GM12878 (cell line): ENCODE results near the gene FADD. TPM values are rescaled to one million over a fixed set of nuclear protein-coding genes. Genes with fewer than 3 reads are reported as not detected.

Source experiments
- ATAC-seq: fragments of 200-7000 bp; cut with Tn5 transposase; 3 replicates; pipeline ENCODE4 v1.9.1; 2020; ENCODE audit warnings: mild to moderate bottlenecking, moderate library complexity
- BruUV-seq: library from RNA; stranded (reverse); fragments of 400-500 nt; replicated peaks from 2 replicates; lab custom pipeline; 2021; lab: Mats Ljungman, UMichigan
- CTCF ChIA-PET: fragments of 300-600 bp; sonication (Branson Sonifier 250); formaldehyde crosslinking; extraction: SDS; loops from one replicate; lab custom pipeline; 2021; ENCODE audit warnings: inconsistent platforms; lab: Yijun Ruan, JAX
- POLR2A ChIA-PET: fragments of 350-600 bp; formaldehyde crosslinking; extraction: SDS; loops from one replicate; lab custom pipeline; 2021; ENCODE audit warnings: inconsistent platforms; lab: Charles Lee
- RAD21 ChIA-PET: fragments of 300-600 bp; sonication (Branson Sonifier 250); formaldehyde crosslinking; loops from one replicate; lab custom pipeline; 2023; ENCODE audit warnings: antibody characterized with exemption; ENCODE audit not compliant: unreplicated experiment; lab: Charles Lee
- SMC1A ChIA-PET: fragments of 300-600 bp; sonication (Branson Sonifier 250); formaldehyde crosslinking; loops from one replicate; lab custom pipeline; 2023; ENCODE audit not compliant: unreplicated experiment, uncharacterized antibody; lab: Charles Lee
- DNase-seq: peaks from one replicate; pipeline ENCODE4 v3.0.0-alpha.2; 2011; ENCODE audit warnings: low read depth, low spot score
- FAIRE-seq: peaks from 3 replicates; lab custom pipeline; 2011; peaks lifted over from hg19 to GRCh38; lab: Jason Lieb, UNC
- H2AFZ ChIP-seq: 2 replicates; pipeline ENCODE4 v1.6.0; 2011; ENCODE audit warnings: low read depth, low read length, control low read depth; ENCODE audit not compliant: control insufficient read depth
- H3K27ac ChIP-seq: 2 replicates; pipeline ENCODE4 v1.5.1; 2011; ENCODE audit warnings: control low read depth; ENCODE audit not compliant: control insufficient read depth, insufficient read depth
- H3K27me3 ChIP-seq, 2 experiments: replicated peaks in 1 of 2; 2 replicates each; pipeline versions ENCODE4 v1.6.0 to v1.6.1; 2011; ENCODE audit warnings: low read length in 1 of 2; ENCODE audit not compliant: control insufficient read depth in 2 of 2, insufficient read depth in 2 of 2
- H3K36me3 ChIP-seq, 2 experiments: 2 replicates each; pipeline ENCODE4 v1.5.1; 2011; ENCODE audit warnings: low read length in 1 of 2; ENCODE audit not compliant: control insufficient read depth in 2 of 2, insufficient read depth in 2 of 2
- H3K4me1 ChIP-seq: 2 replicates; pipeline ENCODE4 v1.6.1; 2011; ENCODE audit warnings: mild to moderate bottlenecking, low read length, moderate library complexity, mixed read lengths; ENCODE audit not compliant: control insufficient read depth, insufficient read depth
- H3K4me2 ChIP-seq: 2 replicates; pipeline ENCODE4 v1.6.0; 2011; ENCODE audit warnings: control low read depth; ENCODE audit not compliant: control insufficient read depth, insufficient read depth
- H3K4me3 ChIP-seq: fragments of 200-600 bp; sonication (generic); 2 replicates; pipeline ENCODE4 v1.5.1; 2016
- H3K79me2 ChIP-seq: 2 replicates; pipeline ENCODE4 v1.6.0; 2011; ENCODE audit warnings: low read length; ENCODE audit not compliant: control insufficient read depth, insufficient read depth
- H3K9ac ChIP-seq: 2 replicates; pipeline ENCODE4 v1.8.0; 2011; ENCODE audit warnings: low read length, control low read depth, mixed read lengths; ENCODE audit not compliant: control insufficient read depth, insufficient read depth
- H3K9me3 ChIP-seq: replicated peaks from 3 replicates; pipeline ENCODE4 v1.5.1; 2011; ENCODE audit warnings: mild to moderate bottlenecking, low read length; ENCODE audit not compliant: control insufficient read depth, insufficient read depth
- H4K20me1 ChIP-seq: 2 replicates; pipeline ENCODE4 v1.6.0; 2011; ENCODE audit not compliant: control insufficient read depth, insufficient read depth
- ATF3 ChIP-seq: IDR thresholded peaks from 2 replicates; pipeline ENCODE4 v1.6.1; 2011; ENCODE audit warnings: low read depth, mild to moderate bottlenecking, low read length, moderate library complexity, borderline replicate concordance; ENCODE audit errors: extremely low read depth
- CHD4 ChIP-seq: fragments of 200-600 bp; sonication (generic); IDR thresholded peaks from 2 replicates; pipeline ENCODE4 v1.6.1; 2016; ENCODE audit warnings: mild to moderate bottlenecking
- CREB1 ChIP-seq: IDR thresholded peaks from 2 replicates; pipeline ENCODE4 v1.6.1; 2012; ENCODE audit warnings: low read depth, mild to moderate bottlenecking, inconsistent platforms
- CREM ChIP-seq: IDR thresholded peaks from 2 replicates; pipeline ENCODE4 v1.6.1; 2014; ENCODE audit warnings: antibody characterized with exemption, low read depth
- IRF4 ChIP-seq: IDR thresholded peaks from 2 replicates; pipeline ENCODE4 v1.6.1; 2011; ENCODE audit warnings: low read depth, low read length
- KLF5 ChIP-seq: fragments of 450-650 bp; IDR thresholded peaks from 2 replicates; pipeline ENCODE4 v1.6.1; 2014; ENCODE audit warnings: mild to moderate bottlenecking; ENCODE audit not compliant: partially characterized antibody
- MEF2B ChIP-seq: fragments of 450-650 bp; IDR thresholded peaks from 2 replicates; pipeline ENCODE4 v1.6.1; 2018; ENCODE audit warnings: mild to moderate bottlenecking, moderate library complexity; ENCODE audit not compliant: partially characterized antibody, poor library complexity, severe bottlenecking
- MTA3 ChIP-seq: IDR thresholded peaks from 2 replicates; pipeline ENCODE4 v1.6.1; 2012; ENCODE audit warnings: low read length, inconsistent platforms, borderline replicate concordance
- MXI1 ChIP-seq: fragments of 150-350 bp; IDR thresholded peaks from 2 replicates; pipeline ENCODE4 v1.6.1; 2011; ENCODE audit warnings: low read depth, mild to moderate bottlenecking, inconsistent platforms, low read length, improper control_type of control experiment
- PML ChIP-seq: IDR thresholded peaks from 2 replicates; pipeline ENCODE4 v1.6.1; 2012; ENCODE audit warnings: low read length, inconsistent platforms
- SIN3A ChIP-seq: IDR thresholded peaks from 2 replicates; pipeline ENCODE4 v1.6.1; 2012; ENCODE audit warnings: low read depth, low read length, improper control_type of control experiment
- STAT1 ChIP-seq: fragments of 450-650 bp; conservative IDR thresholded peaks from 2 replicates; pipeline ENCODE4 v1.6.1; 2014; ENCODE audit warnings: antibody characterized with exemption, mild to moderate bottlenecking
- STAT3 ChIP-seq: IDR thresholded peaks from 2 replicates; pipeline ENCODE4 v1.6.1; 2011; ENCODE audit warnings: low read depth, low read length, improper control_type of control experiment
- ZNF592 ChIP-seq: fragments of 450-650 bp; IDR thresholded peaks from 2 replicates; pipeline ENCODE4 v1.6.1; 2017; ENCODE audit warnings: mild to moderate bottlenecking, moderate library complexity
- ZSCAN29 ChIP-seq: fragments of 450-650 bp; IDR thresholded peaks from 2 replicates; pipeline ENCODE4 v1.6.1; 2017; ENCODE audit warnings: mild to moderate bottlenecking, moderate library complexity
- WGBS: methylation state at CpG from one replicate; pipeline ENCODE4 v1.1.6; 2016; ENCODE audit warnings: low lambda C conversion rate; ENCODE audit not compliant: insufficient replicate concordance, insufficient coverage; ENCODE audit errors: missing lambda C conversion rate; 5-methylcytosine and 5-hydroxymethylcytosine counted together
- in situ Hi-C: fragments of 300-500 bp; cut with MboI; formaldehyde crosslinking; loops from 9 replicates; pipeline ENCODE4 v1.14.3; 2018; ENCODE audit warnings: mixed read lengths
- intact Hi-C: fragments of 100-400 bp; cut with micrococcal nuclease; formaldehyde crosslinking; loops from one replicate; pipeline ENCODE4 v1.14.2; 2022; ENCODE audit not compliant: unreplicated experiment
- polyA plus RNA-seq, 11 experiments: library from polyadenylated mRNA; depleted of rRNA in 4 of 11; unstranded in 6 of 11; stranded (reverse) in 5 of 11; fragments of >200 nt; fragmentation: Nextera tagmentation in 4 of 11; fragmentation: Illumina TruSeq in 1 of 11; extraction: Ambion mirVana in 4 of 11; extraction: Trizol in 1 of 11; gene quantifications; 1 replicate in 1 of 11; 2 replicates in 10 of 11; pipeline versions ENCODE4 v1.2.1 to v1.2.3, GENCODE V29; 2011 to 2016; ENCODE audit warnings: inconsistent platforms in 2 of 11, missing spikeins in 2 of 11, low read depth in 1 of 11
- total RNA-seq, 4 experiments: library from RNA; depleted of rRNA in 3 of 4; stranded (reverse); fragments of >200 nt in 3 of 4; fragmentation: Illumina TruSeq in 1 of 4; extraction: Trizol in 1 of 4; gene quantifications; 2 replicates each; pipeline versions ENCODE4 v1.2.1 to v1.2.3, GENCODE V29; 2013 to 2021

The FADD gene
- total and polyA plus RNA-seq, 10 of the 15 experiments (the other 5 are each of a cell fraction or from before 2014, with no cell fraction given) = 0.32 to 38.7 (median 21.8) TPM

GRCh38 chr11:70185348-70186055 is 17.6 kb upstream of the FADD start (continued):
- TF ChIP-seq ATF3 (no peak), IRF4 (no peak), MEF2B (no peak)

- peaks cover 0 to 2% of the 10 kb centered on the region in 2 experiments; a peak in 1 of 4 replicates for H3K27me3 ChIP-seq
- SMC1A ChIA-PET = no interaction called here
- H3K9ac ChIP-seq = no peak overlapping the region
- H3K4me3 ChIP-seq = no peak overlapping the region
- no peak for ATAC-seq
- TF ChIP-seq CREM = no peak
- TF ChIP-seq SIN3A = no peak
- no peak for TF ChIP-seq MXI1
- TF ChIP-seq STAT1 = no peak
- no peak for TF ChIP-seq STAT3
- no peak for TF ChIP-seq CHD4
- no peak for TF ChIP-seq ZSCAN29
- no peak for TF ChIP-seq CREB1
- TF ChIP-seq MTA3 = no peak
- no peak for TF ChIP-seq ZNF592
- no peak for TF ChIP-seq KLF5
- TF ChIP-seq MEF2B = no peak
- TF ChIP-seq PML = no peak
- FAIRE-seq = no peak
- CTCF ChIA-PET = no interaction called here
- no peaks in the 10 kb centered on the region for H4K20me1 ChIP-seq
- H3K79me2 ChIP-seq = no peaks in the 10 kb centered on the region
- in situ Hi-C loops = no loop called here
- WGBS = 53% methylated on average over 6 of the region's 6 CpGs
- intact Hi-C loops = no loop called here
- no peak for DNase-seq
- H3K4me2 ChIP-seq = no peak overlapping the region
- no peaks in the 10 kb centered on the region for H3K36me3 ChIP-seq
- H3K9me3 ChIP-seq = no peaks in the 10 kb centered on the region
- no peak overlapping the region for H2AFZ ChIP-seq
- no peak overlapping the region for H3K27ac ChIP-seq
- H3K4me1 ChIP-seq = no peaks in the 10 kb centered on the region
- RAD21 ChIA-PET = no interaction called here
- POLR2A ChIA-PET = no interaction called here
- no TSS peak for BruUV-seq
Observed at GRCh38 chr11:70186420-70186819, 16.7 kb upstream of the FADD start.
